ENCODE measurements around the gene PAPPA2.

PAPPA2 gene

GRCh38 chr1:176542352-176542751 lies 79.4 kb downstream of the PAPPA2 start:
- no peak overlapping the region for H3K27ac ChIP-seq
- no peak for TF ChIP-seq ZFX (IDR thresholded peaks at IDR 0.05)
- TF ChIP-seq CTCF (conservative IDR thresholded peaks at IDR 0.05) = no peak

GRCh38 chr1:176543360-176544129 lies 80.6 kb downstream of the PAPPA2 start:
- H3K27ac ChIP-seq = no peak overlapping the region
- TF ChIP-seq CTCF (conservative IDR thresholded peaks at IDR 0.05) (no peak), ZFX (IDR thresholded peaks at IDR 0.05) (no peak)

GRCh38 chr1:176545034-176545639 lies 82.2 kb downstream of the PAPPA2 start:
- TF ChIP-seq ZFX (IDR thresholded peaks at IDR 0.05) = no peak
- no peak for TF ChIP-seq CTCF (conservative IDR thresholded peaks at IDR 0.05)
- no peak overlapping the region for H3K27ac ChIP-seq

DNA sequence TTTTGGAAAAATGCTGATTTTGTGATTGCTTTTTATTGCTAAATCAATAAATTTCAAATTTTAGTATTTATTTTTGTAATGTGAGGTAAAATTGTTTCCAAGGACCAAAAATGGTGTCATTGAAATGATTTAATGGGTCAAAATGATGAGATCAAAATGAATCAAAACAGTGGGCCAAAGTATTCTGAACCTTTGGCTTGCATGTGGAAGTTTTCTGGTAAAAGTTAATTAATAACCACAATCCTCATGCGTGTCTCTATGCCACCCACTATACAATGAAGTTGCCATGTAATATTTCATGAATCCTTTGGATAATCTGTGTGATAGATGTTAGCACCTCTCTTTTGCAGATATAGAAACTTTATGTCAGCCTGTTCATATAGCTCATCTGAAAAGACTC lies 83.8 kb downstream of the PAPPA2 start:
- H3K27ac ChIP-seq = no peak overlapping the region
- no peak for TF ChIP-seq ZFX (IDR thresholded peaks at IDR 0.05)
- TF ChIP-seq CTCF (conservative IDR thresholded peaks at IDR 0.05) = no peak

DNA sequence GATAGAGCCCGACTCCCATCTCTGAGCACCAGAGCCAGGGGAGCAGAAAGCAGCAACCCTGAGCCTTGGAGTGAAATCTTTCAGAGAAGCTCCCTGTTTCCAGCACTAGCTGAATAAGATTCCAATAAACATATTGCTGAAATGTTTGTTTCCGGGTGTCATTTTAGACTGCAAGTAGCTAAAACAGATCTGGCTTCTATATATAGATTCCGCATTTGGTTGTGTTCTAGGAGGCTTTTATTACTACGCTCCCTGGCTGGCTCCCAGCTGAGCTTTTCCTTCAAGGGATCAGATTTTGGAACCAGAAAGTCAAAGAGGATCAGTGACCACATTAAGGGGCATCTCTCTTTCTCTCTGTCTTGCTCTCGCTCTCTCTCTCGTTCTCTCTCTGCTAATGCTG lies 88.2 kb downstream of the PAPPA2 start:
- TF ChIP-seq ZFX (IDR thresholded peaks at IDR 0.05) (no peak), CTCF (conservative IDR thresholded peaks at IDR 0.05) (no peak)
- no peak overlapping the region for H3K27ac ChIP-seq

DNA sequence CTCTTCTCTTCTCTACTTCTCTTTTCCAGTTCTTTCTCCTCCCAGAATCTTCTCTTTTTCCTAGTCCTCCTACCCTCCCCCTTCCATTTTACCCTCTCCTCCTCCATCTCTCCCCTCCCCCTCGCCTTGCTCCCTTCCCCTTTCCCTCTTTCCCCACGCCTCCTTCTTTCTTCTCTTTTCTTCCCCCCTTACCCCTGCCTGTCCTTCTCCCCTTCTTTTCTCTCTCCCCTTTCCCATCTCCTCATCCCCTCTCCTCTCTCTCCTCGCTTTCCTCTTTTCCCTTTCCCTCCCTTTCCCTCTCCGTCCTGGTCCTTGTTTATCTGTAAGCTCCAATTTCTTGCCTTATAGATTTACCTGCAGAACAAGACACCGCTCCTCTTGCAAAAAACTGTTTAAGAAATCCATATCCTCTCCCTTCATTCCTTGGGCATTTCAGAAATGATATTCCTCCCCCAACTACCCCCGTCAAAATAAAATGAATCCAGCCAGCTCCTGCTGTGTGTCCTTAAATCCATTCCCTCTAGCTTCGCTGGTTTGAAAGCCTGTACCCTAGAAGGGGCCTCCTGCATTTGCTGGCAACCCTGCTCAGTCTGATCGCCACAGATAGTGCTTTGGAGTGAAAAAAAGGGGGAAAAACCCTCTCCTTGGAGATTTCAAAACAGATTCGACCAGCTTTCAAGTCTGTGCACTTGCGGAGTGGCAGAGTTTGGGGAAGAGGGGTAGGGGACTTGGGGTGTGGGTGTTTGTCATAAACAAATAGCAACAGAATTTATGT lies 89.4 kb downstream of the PAPPA2 start:
- no peak for TF ChIP-seq CTCF (conservative IDR thresholded peaks at IDR 0.05)
- no peak for TF ChIP-seq ZFX (IDR thresholded peaks at IDR 0.05)
- no peak overlapping the region for H3K27ac ChIP-seq

DNA sequence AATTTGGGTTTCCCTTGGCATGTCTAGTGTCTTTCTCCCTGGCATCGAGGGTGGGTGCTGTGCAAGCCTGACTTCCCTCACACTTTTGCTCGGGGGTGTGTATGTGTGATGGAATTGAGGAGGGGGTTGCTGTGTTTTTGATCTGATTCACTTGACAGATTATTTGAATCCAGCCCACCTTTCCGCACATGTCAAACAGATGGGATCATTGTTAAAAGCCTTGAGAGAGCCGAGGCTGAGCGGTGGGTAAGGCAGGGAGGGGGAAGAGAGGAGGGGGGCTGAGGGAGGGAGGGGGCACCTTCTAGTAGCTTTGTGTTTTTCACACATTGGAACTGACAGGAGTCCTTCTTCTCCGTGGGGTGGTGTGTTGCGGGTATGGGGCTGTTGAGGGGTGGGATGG lies 90.0 kb downstream of the PAPPA2 start:
- TF ChIP-seq ZFX (IDR thresholded peaks at IDR 0.05) = no peak
- no peak for TF ChIP-seq CTCF (conservative IDR thresholded peaks at IDR 0.05)
- no peak overlapping the region for H3K27ac ChIP-seq
